ENCODE measurements around the gene NDUFA11. TPM values are rescaled to one million over a fixed set of nuclear protein-coding genes. Genes with fewer than 3 reads are reported as not detected.

Gene NDUFA11
- total and polyA plus RNA-seq, 2 of the 13 experiments (the other 11 are each of a cell fraction or from before 2014, with no cell fraction given): 286 to 378 TPM

GRCh38 chr19:5908773-5909442 lies 5.3 kb upstream of the NDUFA11 start (continued):
- TF ChIP-seq GRHL1 (CRISPR knock-in tag; conservative IDR thresholded peaks at IDR 0.05) (no peak), HOXA9 (CRISPR knock-in tag; IDR thresholded peaks at IDR 0.05; ENCODE audit: borderline replicate concordance) (no peak), ZNF30 (CRISPR knock-in tag; IDR thresholded peaks at IDR 0.05) (no peak), ZNF607 (CRISPR knock-in tag; IDR thresholded peaks at IDR 0.05; ENCODE audit: borderline replicate concordance) (no peak), U2AF1 (optimal IDR thresholded peaks at IDR 0.05; ENCODE audit: low read depth, low read length) (no peak), ZNF850 (CRISPR knock-in tag; conservative IDR thresholded peaks at IDR 0.05) (no peak), CSRNP2 (CRISPR knock-in tag; conservative IDR thresholded peaks at IDR 0.05; ENCODE audit: low read depth) (no peak), ZNF350 (CRISPR knock-in tag; IDR thresholded peaks at IDR 0.05; ENCODE audit: borderline replicate concordance, low read depth) (peak; percentile 74), ZNF740 (CRISPR knock-in tag; IDR thresholded peaks at IDR 0.05) (no peak), KDM1A (CRISPR knock-in tag; IDR thresholded peaks at IDR 0.05) (0 out of 2 replicates have a peak, but pooled peaks have one; percentile 23), ZNF225 (CRISPR knock-in tag; IDR thresholded peaks at IDR 0.05) (no peak), EP300 (IDR thresholded peaks at IDR 0.05; ENCODE audit: low read depth in 2 of 2, low read length in 2 of 2) (peak in 1 of 2 experiments; percentile 64; a peak in 1 of 4 replicates), EP300 (CRISPR knock-in tag; IDR thresholded peaks at IDR 0.05; ENCODE audit: borderline replicate concordance) (no peak), ZNF580 (CRISPR knock-in tag; IDR thresholded peaks at IDR 0.05; ENCODE audit: borderline replicate concordance, low read depth) (peak; percentile 75), ZNF276 (CRISPR knock-in tag; IDR thresholded peaks at IDR 0.05; ENCODE audit: low read depth) (no peak), ZNF576 (CRISPR knock-in tag; IDR thresholded peaks at IDR 0.05) (no peak), ZSCAN12 (CRISPR knock-in tag; IDR thresholded peaks at IDR 0.05) (no peak), ZNF160 (CRISPR knock-in tag; IDR thresholded peaks at IDR 0.05) (no peak), SMAD1 (CRISPR knock-in tag; IDR thresholded peaks at IDR 0.05; ENCODE audit: borderline replicate concordance, low read depth) (no peak), RCOR2 (CRISPR knock-in tag; IDR thresholded peaks at IDR 0.05) (no peak), ATF2 (CRISPR knock-in tag; IDR thresholded peaks at IDR 0.05) (no peak)
